Tibial nerve (tissue), 4 donors: ENCODE results near the gene ABCA13.

ENCODE experiments used
- EP300 ChIP-seq, 2 donors: sonication (generic); formaldehyde crosslinking; IDR thresholded peaks; one replicate each; pipeline ENCODE4 v1.6.1; 2017; ENCODE audit warnings: antibody characterized with exemption in 2 of 2, mild to moderate bottlenecking in 1 of 2
- POLR2A ChIP-seq, 2 donors: fragments of 450-650 bp; IDR thresholded peaks; one replicate each; pipeline ENCODE4 v1.6.1; 2017; ENCODE audit warnings: antibody characterized with exemption in 2 of 2, mild to moderate bottlenecking in 2 of 2, moderate library complexity in 2 of 2
- TF ChIP-seq, protein P1 (sequence below), 5 experiments: fragments of 200-600 bp in 3 of 5; fragments of 450-650 bp in 2 of 5; sonication (generic) in 3 of 5; IDR thresholded peaks; one replicate each; pipeline ENCODE4 v1.5.1; 2016 to 2019; ENCODE audit warnings: antibody characterized with exemption in 5 of 5, mild to moderate bottlenecking in 3 of 5, moderate library complexity in 2 of 5

DNA sequence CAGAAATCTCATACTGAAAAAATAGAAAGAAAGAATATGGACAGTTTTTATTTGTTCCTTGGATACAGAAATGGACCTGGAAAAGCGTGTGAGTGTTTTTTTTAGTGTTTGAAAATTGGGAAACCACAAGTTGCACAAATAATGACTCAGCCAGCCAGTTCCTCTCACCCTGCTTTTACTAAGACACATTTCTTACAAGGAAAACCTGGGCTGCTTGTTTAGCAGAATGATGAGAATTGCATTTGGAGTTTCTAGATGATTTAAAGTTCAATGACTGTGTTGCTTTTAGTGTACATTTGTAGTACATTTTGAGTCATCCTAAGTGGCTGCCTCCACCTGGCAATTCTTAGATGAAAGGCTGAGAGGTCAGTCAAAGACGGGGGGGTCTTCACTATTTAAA, 218.7 kb downstream of the ABCA13 start:
- TF ChIP-seq, protein P1, sequence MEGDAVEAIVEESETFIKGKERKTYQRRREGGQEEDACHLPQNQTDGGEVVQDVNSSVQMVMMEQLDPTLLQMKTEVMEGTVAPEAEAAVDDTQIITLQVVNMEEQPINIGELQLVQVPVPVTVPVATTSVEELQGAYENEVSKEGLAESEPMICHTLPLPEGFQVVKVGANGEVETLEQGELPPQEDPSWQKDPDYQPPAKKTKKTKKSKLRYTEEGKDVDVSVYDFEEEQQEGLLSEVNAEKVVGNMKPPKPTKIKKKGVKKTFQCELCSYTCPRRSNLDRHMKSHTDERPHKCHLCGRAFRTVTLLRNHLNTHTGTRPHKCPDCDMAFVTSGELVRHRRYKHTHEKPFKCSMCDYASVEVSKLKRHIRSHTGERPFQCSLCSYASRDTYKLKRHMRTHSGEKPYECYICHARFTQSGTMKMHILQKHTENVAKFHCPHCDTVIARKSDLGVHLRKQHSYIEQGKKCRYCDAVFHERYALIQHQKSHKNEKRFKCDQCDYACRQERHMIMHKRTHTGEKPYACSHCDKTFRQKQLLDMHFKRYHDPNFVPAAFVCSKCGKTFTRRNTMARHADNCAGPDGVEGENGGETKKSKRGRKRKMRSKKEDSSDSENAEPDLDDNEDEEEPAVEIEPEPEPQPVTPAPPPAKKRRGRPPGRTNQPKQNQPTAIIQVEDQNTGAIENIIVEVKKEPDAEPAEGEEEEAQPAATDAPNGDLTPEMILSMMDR (IDR thresholded peaks at IDR 0.05): no peak
- no peak for TF ChIP-seq POLR2A (IDR thresholded peaks at IDR 0.05)
- TF ChIP-seq EP300 (IDR thresholded peaks at IDR 0.05): peak in 1 of 2 donors; percentile 66
